Ascending aorta (tissue), 2 donors: ENCODE results near the gene TLR6. TPM values are rescaled to one million over a fixed set of nuclear protein-coding genes. Genes with fewer than 3 reads are reported as not detected.
"Not testable (repeated sequence)": the region's sequence is repeated elsewhere in the genome, so short reads cannot be mapped to it uniquely, and the experiment has no call there.

Source experiments
- DNase-seq, 2 donors: peaks; one replicate each; pipeline ENCODE4 v3.0.0-alpha.2; 2019; ENCODE audit warnings: low spot score in 2 of 2
- H3K27ac ChIP-seq, 2 donors: fragments of 200-600 bp; sonication (generic); one replicate each; pipeline ENCODE4 v1.5.1; 2016 to 2017; ENCODE audit warnings: mild to moderate bottlenecking in 1 of 2
- H3K27me3 ChIP-seq: fragments of 200-600 bp; sonication (generic); one replicate; pipeline ENCODE4 v1.5.1; 2017
- H3K36me3 ChIP-seq, 2 donors: fragments of 200-600 bp; sonication (generic); one replicate each; pipeline ENCODE4 v1.5.1; 2016
- H3K4me1 ChIP-seq, 2 donors: fragments of 200-600 bp; sonication (generic); one replicate each; pipeline ENCODE4 v1.5.1; 2016 to 2017; ENCODE audit warnings: mild to moderate bottlenecking in 1 of 2
- H3K4me3 ChIP-seq, 2 donors: fragments of 200-600 bp; sonication (generic); one replicate each; pipeline ENCODE4 v1.5.1; 2016 to 2017; ENCODE audit warnings: mild to moderate bottlenecking in 1 of 2
- H3K9me3 ChIP-seq, 2 donors: fragments of 200-600 bp; sonication (generic); one replicate each; pipeline ENCODE4 v1.5.1; 2016
- CTCF ChIP-seq, 3 experiments: fragments of 200-600 bp in 2 of 3; fragments of 450-650 bp in 1 of 3; sonication (generic) in 2 of 3; IDR thresholded peaks; one replicate each; pipeline ENCODE4 v1.5.1; 2016 to 2019; ENCODE audit warnings: antibody characterized with exemption in 3 of 3, mild to moderate bottlenecking in 1 of 3, moderate library complexity in 1 of 3
- intact Hi-C: fragments of 100-400 bp; cut with DNase I; formaldehyde crosslinking; loops from one replicate; pipeline ENCODE4 v1.15.1; 2023
- total RNA-seq: library from RNA; depleted of rRNA; stranded (reverse); fragments of >200 nt; gene quantifications from one replicate; pipeline ENCODE4 v1.1.0, GENCODE V29; 2016

The TLR6 gene
- total RNA-seq, 1 donor from 2014 or later: 0.11 TPM

GRCh38 chr4:38814386-38814785 is 42.2 kb downstream of the TLR6 start:
- Histone ChIP-seq H3K27ac (no peak overlapping the region), H3K4me3 (no peak overlapping the region), H3K27me3 (no peaks in the 10 kb centered on the region), H3K36me3 (no peaks in the 10 kb centered on the region), H3K4me1 (no peaks in the 10 kb centered on the region), H3K9me3 (no peaks in the 10 kb centered on the region)
- DNase-seq: no peak
- TF ChIP-seq CTCF (IDR thresholded peaks at IDR 0.05): no peak
- intact Hi-C loops: no loop called here

- H3K27me3 ChIP-seq: no peaks in the 10 kb centered on the region
- H3K27ac ChIP-seq: no peak overlapping the region
- intact Hi-C loops: no loop called here
- TF ChIP-seq CTCF (IDR thresholded peaks at IDR 0.05): no peak
- no peaks in the 10 kb centered on the region for H3K4me1 ChIP-seq
- DNase-seq: no peak
- no peaks in the 10 kb centered on the region for H3K36me3 ChIP-seq
- H3K9me3 ChIP-seq: no peaks in the 10 kb centered on the region
- no peak overlapping the region for H3K4me3 ChIP-seq
Measured at GRCh38 chr4:38811297-38811696, 45.3 kb downstream of the TLR6 start.

- H3K4me1 ChIP-seq, DNase-seq, H3K4me3 ChIP-seq, H3K27me3 ChIP-seq, H3K36me3 ChIP-seq, H3K9me3 ChIP-seq, intact Hi-C loops, H3K27ac ChIP-seq: not testable (repeated sequence)
Measured at GRCh38 chr4:38807462-38807861, 49.2 kb downstream of the TLR6 start.

GRCh38 chr4:38806251-38806650 is 50.4 kb downstream of the TLR6 start:
- H3K36me3 ChIP-seq, intact Hi-C loops, H3K9me3 ChIP-seq, H3K27me3 ChIP-seq, H3K4me1 ChIP-seq, DNase-seq, H3K4me3 ChIP-seq: not testable (repeated sequence)
- peak overlapping the region in 1 of 2 donors; percentile 59 for H3K27ac ChIP-seq

- Histone ChIP-seq H3K4me3 (peak overlapping the region; percentile 37 to 52), H3K27me3 (no peaks in the 10 kb centered on the region), H3K4me1 (no peaks in the 10 kb centered on the region), H3K27ac (peak overlapping the region; percentile 59 to 72), H3K9me3 (peaks cover 0 to 15% of the 10 kb centered on the region in 2 donors), H3K36me3 (peaks cover 0 to 8% of the 10 kb centered on the region in 2 donors)
- intact Hi-C loops: no loop called here
- peak in 1 of 2 donors; percentile 26 for DNase-seq
- TF ChIP-seq CTCF (IDR thresholded peaks at IDR 0.05): no peak
Measured at GRCh38 chr4:38805530-38806145, 51.0 kb downstream of the TLR6 start.

- intact Hi-C loops: no loop called here
- peaks cover 8 to 16% of the 10 kb centered on the region in 2 donors for H3K36me3 ChIP-seq
- no peaks in the 10 kb centered on the region for H3K4me1 ChIP-seq
- H3K27ac ChIP-seq: peak within 1 kb of the TSS; percentile 59 to 72
- no peaks in the 10 kb centered on the region for H3K27me3 ChIP-seq
- TF ChIP-seq CTCF (IDR thresholded peaks at IDR 0.05): peak; percentile 19 to 56 (median 54)
- peaks cover 0 to 24% of the 10 kb centered on the region in 2 donors for H3K9me3 ChIP-seq
- no peak for DNase-seq
- H3K4me3 ChIP-seq: peak within 1 kb of the TSS; percentile 45 to 52
Measured at GRCh38 chr4:38804654-38805295, 51.8 kb downstream of the TLR6 start, which contains the start of gene TLR1. TLR1 (minus strand) TSS chr4:38804791; CDS start chr4:38798831, 5,960 bp downstream.
